Upper lobe of left lung (tissue), 4 donors: ENCODE results near the gene NCOR2.

Experiments
- CTCF ChIP-seq, 6 experiments: fragments of 450-650 bp in 4 of 6; fragments of 200-600 bp in 2 of 6; sonication (generic) in 2 of 6; IDR thresholded peaks; one replicate each; pipeline ENCODE4 v1.5.1; 2016 to 2019; ENCODE audit warnings: antibody characterized with exemption in 6 of 6
- POLR2AphosphoS5 ChIP-seq, 2 donors: sonication (generic); formaldehyde crosslinking; IDR thresholded peaks; one replicate each; pipeline ENCODE4 v1.5.1; 2017; ENCODE audit warnings: antibody characterized with exemption in 2 of 2

DNA sequence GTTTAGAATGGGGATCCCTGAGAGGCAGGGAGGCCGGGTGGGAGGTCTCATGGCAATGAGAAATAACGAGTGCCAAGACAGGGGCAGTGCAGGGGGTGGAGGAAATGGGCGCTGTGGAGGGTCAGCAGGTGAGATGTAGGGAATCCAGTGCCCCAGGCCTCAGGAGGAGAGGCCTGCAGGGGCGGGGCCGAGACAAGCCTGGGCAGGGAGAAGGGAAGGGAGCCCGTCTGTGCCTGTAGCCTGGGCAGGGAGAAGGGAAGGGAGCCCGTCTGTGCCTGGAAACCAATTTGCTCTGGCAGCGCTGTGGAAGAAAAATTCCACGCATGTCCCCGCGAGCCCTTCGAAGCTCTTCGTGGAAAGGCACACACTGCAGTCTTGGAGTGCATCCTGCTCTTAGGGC is 10.6 kb upstream of the NCOR2 start:
- TF ChIP-seq CTCF (IDR thresholded peaks at IDR 0.05) (no peak), POLR2AphosphoS5 (IDR thresholded peaks at IDR 0.05) (no peak)
